Kidney (tissue), 22 donors: ENCODE results near the gene RAB40AL. TPM values are rescaled to one million over a fixed set of nuclear protein-coding genes. Genes with fewer than 3 reads are reported as not detected.
"Not testable (repeated sequence)": the region's sequence is repeated elsewhere in the genome, so short reads cannot be mapped to it uniquely, and the experiment has no call there.

Experiments
- DNase-seq, 5 donors: peaks; one replicate each; pipeline ENCODE4 v3.0.0-alpha.2; 2013 to 2020
- FAIRE-seq: peaks from 2 replicates; lab custom pipeline; 2012; peaks lifted over from hg19 to GRCh38; lab: Jason Lieb, UNC
- H3K27ac ChIP-seq, 2 donors: one replicate each; pipeline ENCODE4 v1.7.0; 2013; ENCODE audit warnings: low read depth in 2 of 2, low read length in 2 of 2, inconsistent platforms in 1 of 2
- H3K27me3 ChIP-seq: one replicate; pipeline ENCODE4 v1.7.1; 2013; ENCODE audit warnings: low read length, inconsistent platforms; ENCODE audit not compliant: control insufficient read depth, insufficient read depth
- H3K36me3 ChIP-seq, 3 donors: one replicate each; pipeline versions ENCODE4 v1.7.0 to v1.7.1; 2013; ENCODE audit warnings: low read length in 3 of 3, control low read depth in 1 of 3, inconsistent platforms in 1 of 3; ENCODE audit not compliant: insufficient read depth in 3 of 3, control insufficient read depth in 2 of 3
- H3K4me1 ChIP-seq, 3 donors: one replicate each; pipeline versions ENCODE4 v1.7.0 to v1.7.1; 2013; ENCODE audit warnings: low read length in 3 of 3, inconsistent platforms in 1 of 3, low read depth in 1 of 3; ENCODE audit not compliant: control insufficient read depth in 2 of 3, insufficient read depth in 2 of 3
- H3K4me3 ChIP-seq, 3 donors: one replicate each; pipeline versions ENCODE4 v1.7.0 to v1.8.1; 2013; ENCODE audit warnings: low read length in 3 of 3, control low read depth in 1 of 3, inconsistent platforms in 1 of 3
- H3K9ac ChIP-seq, 3 donors: one replicate each; pipeline versions ENCODE4 v1.7.0 to v1.7.1; 2013; ENCODE audit warnings: low read length in 3 of 3, control low read depth in 1 of 3, inconsistent platforms in 1 of 3
- H3K9me3 ChIP-seq, 3 donors: one replicate each; pipeline versions ENCODE4 v1.7.0 to v1.7.1; 2013; ENCODE audit warnings: low read length in 3 of 3, control low read depth in 1 of 3, inconsistent platforms in 1 of 3; ENCODE audit not compliant: control insufficient read depth in 2 of 3, insufficient read depth in 1 of 3
- intact Hi-C: fragments of 100-400 bp; cut with DNase I; formaldehyde crosslinking; loops from one replicate; pipeline ENCODE4 v1.11.1; 2022
- long read RNA-seq, 10 donors: library from polyadenylated mRNA in 1 of 10; unstranded in 1 of 10; transcript quantifications; one replicate each; pipeline ENCODE4 v2.0.0 and lab custom pipeline, GENCODE V29; 2021 to 2026
- polyA plus RNA-seq: library from polyadenylated mRNA; stranded (reverse); fragments of 350-450 nt; fragmentation: Illumina TruSeq; extraction: RNeasy Lipid Tissue Mini Kit (QIAGEN cat#74804); gene quantifications from one replicate; pipeline ENCODE4 v1.2.3, GENCODE V29; 2014; ENCODE audit warnings: low read depth, low replicate concordance; ENCODE audit not compliant: insufficient read depth
- total RNA-seq: library from RNA; stranded (reverse); fragmentation: NEBNext Ultra II Directional; extraction: Animal tissue kit (Norgen Biotek cat#: 25700); gene quantifications from one replicate; pipeline ENCODE4 v1.2.1, GENCODE V29; 2021
- TF ChIP-seq, protein P1 (sequence below): IDR thresholded peaks from 3 replicates; pipeline ENCODE4 v1.5.1; 2012; ENCODE audit warnings: mild to moderate bottlenecking, moderate library complexity, borderline replicate concordance; ENCODE audit not compliant: insufficient read depth; ENCODE audit errors: extremely low read depth
- donor health status: control.
- donor health status: control.
- donor health status: control.
- donor health status: control.
- donor health status: control.
- donor health status: DM: yes; HTN: yes; CAD: no.
- donor health status: Normal renal cell carcinoma (clear cell type).

Gene RAB40AL
- total RNA-seq (1.1 TPM), polyA plus RNA-seq (not detected)
- long read RNA-seq, donor 1, result 0 reads
- long read RNA-seq, donor 2, partial matches to known transcripts, result 5 of 5 reads
- long read RNA-seq, donor 2, other reads (novel, unspliced or antisense), result 0 of 5 reads
- long read RNA-seq, donor 3, partial matches to known transcripts, result 0 of 2 reads
- long read RNA-seq, donor 3, other reads (novel, unspliced or antisense), result 0 of 2 reads
- long read RNA-seq, donor 4, result 0 reads
- long read RNA-seq, donor 5, result 0 reads
- long read RNA-seq, donor 6, result 0 reads
- long read RNA-seq, donor 7, result 0 reads
- long read RNA-seq, donor 8, partial matches to known transcripts, result 0 of 1 reads
- long read RNA-seq, donor 8, other reads (novel, unspliced or antisense), result 0 of 1 reads
- long read RNA-seq, donor 9, result 0 reads
- long read RNA-seq, donor 10, result 0 reads

DNA sequence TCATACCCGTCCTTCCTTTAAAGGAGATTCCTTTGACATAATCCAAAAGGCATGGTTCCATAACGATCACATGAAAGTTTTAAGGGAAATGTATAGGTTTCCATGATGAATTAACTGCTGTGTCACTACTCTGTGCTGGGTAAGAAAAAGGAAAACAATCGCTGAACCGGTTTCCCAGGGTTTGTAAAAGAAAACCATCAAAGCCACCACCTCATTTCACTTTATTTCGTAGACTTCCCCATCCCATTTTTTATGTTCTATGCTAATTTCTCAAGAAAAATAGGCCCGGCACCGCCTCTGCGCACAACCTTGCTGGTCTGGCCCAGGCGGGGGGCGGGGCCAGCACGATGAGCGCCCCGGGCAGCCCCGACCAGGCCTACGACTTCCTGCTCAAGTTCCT lies at the start of gene RAB40AL:
TSS of gene RAB40AL (plus strand) at position 301 of the 400 bp plus-strand sequence. CDS start at position 348, 47 bp downstream.
- H3K27ac ChIP-seq, H3K4me1 ChIP-seq, H3K27me3 ChIP-seq, FAIRE-seq, H3K36me3 ChIP-seq, DNase-seq, H3K9me3 ChIP-seq, H3K4me3 ChIP-seq, intact Hi-C loops, H3K9ac ChIP-seq: not testable (repeated sequence)

GRCh38 chrX:102887687-102888086 lies 49.4 kb upstream of the RAB40AL start:
- Histone ChIP-seq H3K4me1 (no peaks in the 10 kb centered on the region), H3K27ac (no peak overlapping the region), H3K9me3 (no peaks in the 10 kb centered on the region), H3K4me3 (no peak overlapping the region), H3K36me3 (no peaks in the 10 kb centered on the region), H3K27me3 (no peaks in the 10 kb centered on the region), H3K9ac (no peak overlapping the region)
- FAIRE-seq (no peak), DNase-seq (no peak)
- intact Hi-C loops, result no loop called here
- TF ChIP-seq, protein P1, sequence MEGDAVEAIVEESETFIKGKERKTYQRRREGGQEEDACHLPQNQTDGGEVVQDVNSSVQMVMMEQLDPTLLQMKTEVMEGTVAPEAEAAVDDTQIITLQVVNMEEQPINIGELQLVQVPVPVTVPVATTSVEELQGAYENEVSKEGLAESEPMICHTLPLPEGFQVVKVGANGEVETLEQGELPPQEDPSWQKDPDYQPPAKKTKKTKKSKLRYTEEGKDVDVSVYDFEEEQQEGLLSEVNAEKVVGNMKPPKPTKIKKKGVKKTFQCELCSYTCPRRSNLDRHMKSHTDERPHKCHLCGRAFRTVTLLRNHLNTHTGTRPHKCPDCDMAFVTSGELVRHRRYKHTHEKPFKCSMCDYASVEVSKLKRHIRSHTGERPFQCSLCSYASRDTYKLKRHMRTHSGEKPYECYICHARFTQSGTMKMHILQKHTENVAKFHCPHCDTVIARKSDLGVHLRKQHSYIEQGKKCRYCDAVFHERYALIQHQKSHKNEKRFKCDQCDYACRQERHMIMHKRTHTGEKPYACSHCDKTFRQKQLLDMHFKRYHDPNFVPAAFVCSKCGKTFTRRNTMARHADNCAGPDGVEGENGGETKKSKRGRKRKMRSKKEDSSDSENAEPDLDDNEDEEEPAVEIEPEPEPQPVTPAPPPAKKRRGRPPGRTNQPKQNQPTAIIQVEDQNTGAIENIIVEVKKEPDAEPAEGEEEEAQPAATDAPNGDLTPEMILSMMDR, result no peak

- FAIRE-seq, result no peak
- H3K27me3 ChIP-seq, result no peaks in the 10 kb centered on the region
- H3K36me3 ChIP-seq, result no peaks in the 10 kb centered on the region
- H3K4me1 ChIP-seq, result no peaks in the 10 kb centered on the region
- no peak for DNase-seq
- H3K9ac ChIP-seq, result no peak overlapping the region
- no peaks in the 10 kb centered on the region for H3K9me3 ChIP-seq
- H3K27ac ChIP-seq, result no peak overlapping the region
- no peak overlapping the region for H3K4me3 ChIP-seq
- TF ChIP-seq, protein P1, result no peak
- intact Hi-C loops, result no loop called here
Observed at GRCh38 chrX:102892103-102892502, 45.0 kb upstream of the RAB40AL start.
